Medulla oblongata (tissue), 1 donor: ENCODE results near the gene RNASEL.
A peak's percentile ranks its signal among the peaks of the same experiment; 100 is the strongest.

ENCODE experiments used
- DNase-seq: peaks from one replicate; pipeline ENCODE4 v3.0.0-alpha.2; 2015; ENCODE audit errors: extremely low spot score

RNASEL gene

DNA sequence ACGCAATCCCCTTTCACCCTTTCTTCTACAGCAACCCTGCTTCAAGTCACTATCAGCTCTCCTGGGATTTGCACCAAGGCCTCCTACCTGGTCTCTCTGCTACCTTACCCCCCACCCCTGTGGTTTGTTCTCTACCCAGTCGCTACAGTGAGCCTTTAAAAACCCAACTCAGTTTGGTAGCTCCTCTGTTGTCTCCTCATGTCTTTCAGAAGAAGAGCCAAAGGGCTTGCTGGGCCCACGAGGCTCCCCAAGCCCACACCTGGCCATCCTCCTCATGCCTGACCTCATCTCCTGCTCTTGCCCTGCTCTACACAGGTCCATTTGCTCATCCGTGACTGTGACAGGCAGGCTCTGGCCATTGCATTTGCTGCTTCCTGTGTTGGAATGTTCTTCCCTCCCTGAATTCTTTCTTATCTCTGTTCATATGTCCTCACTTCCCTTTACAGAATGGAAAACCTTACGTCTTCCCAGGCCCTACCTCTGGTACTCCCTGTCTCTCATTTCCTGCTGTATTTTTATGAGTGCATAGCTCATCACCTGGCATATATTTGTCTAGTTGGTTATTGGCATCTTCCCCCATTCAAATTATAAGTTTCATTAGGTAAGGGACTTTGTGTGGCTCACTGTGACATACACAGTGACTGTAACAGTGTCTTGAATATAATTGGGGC is 11.8 kb upstream of the RNASEL start:
- no peak for DNase-seq

- DNase-seq = no peak
These were observed 11.1 kb upstream of the RNASEL start for GRCh38 chr1:182600036-182600713.

- DNase-seq = no peak
These were observed 10.3 kb upstream of the RNASEL start for GRCh38 chr1:182599339-182599738.

DNA sequence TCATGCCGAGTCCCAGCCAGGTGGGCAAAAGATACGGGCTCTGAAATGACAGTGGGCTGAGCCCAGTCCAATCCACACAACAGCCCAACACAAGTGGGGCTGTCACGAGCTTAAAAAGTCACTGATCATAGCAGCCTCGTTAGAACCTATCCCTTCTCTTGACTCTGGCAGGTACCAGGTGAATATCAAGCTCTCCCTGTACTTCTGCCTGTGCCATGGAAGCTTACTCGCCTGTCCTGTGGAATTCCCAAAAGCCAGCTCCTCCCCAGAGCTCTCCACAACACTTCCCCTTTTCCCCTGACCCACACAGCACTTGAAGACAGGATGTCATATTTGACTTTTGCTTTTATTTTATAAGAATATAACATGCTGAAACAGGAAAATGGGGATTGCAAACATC is 9.2 kb upstream of the RNASEL start:
- no peak for DNase-seq

DNA sequence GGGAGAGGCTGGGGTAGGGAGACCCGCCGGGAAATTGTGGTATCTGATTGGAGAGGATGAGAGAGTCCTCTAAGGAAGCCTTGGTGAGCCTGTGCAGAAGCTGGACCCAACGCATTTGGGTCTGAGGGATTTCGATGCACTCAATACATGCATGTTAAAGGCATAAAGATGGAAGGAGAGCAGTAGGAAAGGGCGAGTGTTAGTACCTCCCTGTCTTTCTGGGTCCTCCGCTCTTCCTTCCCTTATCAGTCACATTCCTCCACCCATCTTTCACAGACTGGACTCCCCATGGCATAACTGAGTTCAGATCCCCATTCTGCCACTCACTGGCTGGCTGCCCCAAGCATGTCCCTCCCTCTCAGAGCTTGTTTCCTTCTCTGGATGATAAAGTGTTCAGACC is 7.9 kb upstream of the RNASEL start:
- DNase-seq = no peak

- peak; percentile 80 for DNase-seq
These were observed 6.7 kb upstream of the RNASEL start for GRCh38 chr1:182595641-182596240.

DNA sequence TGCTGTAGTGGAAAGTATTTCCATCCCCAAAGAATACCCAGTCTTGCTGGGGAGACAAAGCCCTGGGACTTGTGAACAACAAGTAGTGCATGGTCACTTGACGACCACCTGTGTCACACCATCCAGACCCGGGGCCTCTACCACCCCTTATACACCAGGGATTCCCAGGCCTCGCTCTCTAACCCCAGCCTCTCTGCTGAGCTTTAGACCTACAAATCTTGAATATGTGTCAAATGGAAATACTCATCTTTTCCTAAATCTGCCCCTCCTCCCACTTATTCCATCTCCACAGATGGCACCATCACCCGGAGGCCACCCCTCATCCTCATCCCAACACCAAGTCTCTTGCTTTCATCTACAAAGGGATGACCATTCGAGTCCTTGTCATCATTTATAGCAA is 875 bp upstream of the RNASEL start:
- DNase-seq = no peak

- DNase-seq = no peak
These were observed 464 bp upstream of the RNASEL start for GRCh38 chr1:182589520-182589919.

DNA sequence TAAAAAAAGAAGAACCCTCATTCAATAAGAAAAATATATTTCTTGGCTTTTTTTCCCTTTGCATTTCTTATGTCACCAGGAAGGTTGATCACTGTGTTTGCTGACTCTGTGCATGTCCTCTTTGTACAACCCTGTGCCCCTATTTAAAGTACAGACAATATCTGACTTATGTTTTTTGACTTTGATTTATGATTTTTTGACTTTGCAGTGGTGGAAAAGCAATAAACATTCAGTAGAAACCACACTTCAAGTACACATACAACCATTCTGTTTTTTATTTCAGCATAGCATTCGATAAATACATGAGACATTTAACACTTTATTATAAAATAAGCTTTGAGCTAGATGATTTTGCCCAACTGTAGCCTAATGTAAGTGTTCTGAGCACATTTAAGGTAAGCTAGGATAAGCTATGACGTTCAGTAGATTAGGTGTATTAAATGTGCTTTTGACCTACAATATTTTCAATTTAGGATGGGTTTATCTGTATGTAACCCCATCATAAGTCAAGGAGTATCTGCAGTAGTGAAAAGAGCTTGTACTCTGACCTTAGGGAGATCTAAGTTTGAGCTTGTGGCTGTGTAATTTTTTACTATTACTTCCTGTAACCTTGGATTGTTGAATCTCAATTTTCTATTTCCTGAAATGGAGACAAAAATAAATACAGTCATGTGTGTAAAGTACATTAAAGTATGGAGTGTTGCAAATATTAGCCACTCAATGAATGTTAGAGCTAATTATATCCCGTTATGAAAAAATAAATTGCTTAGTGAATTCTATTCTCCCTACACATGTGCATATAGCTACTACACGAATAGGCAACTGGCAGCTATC is 1.2 kb downstream of the RNASEL start:
- no peak for DNase-seq

GRCh38 chr1:182587093-182587492 is 2.0 kb downstream of the RNASEL start:
- no peak for DNase-seq

DNA sequence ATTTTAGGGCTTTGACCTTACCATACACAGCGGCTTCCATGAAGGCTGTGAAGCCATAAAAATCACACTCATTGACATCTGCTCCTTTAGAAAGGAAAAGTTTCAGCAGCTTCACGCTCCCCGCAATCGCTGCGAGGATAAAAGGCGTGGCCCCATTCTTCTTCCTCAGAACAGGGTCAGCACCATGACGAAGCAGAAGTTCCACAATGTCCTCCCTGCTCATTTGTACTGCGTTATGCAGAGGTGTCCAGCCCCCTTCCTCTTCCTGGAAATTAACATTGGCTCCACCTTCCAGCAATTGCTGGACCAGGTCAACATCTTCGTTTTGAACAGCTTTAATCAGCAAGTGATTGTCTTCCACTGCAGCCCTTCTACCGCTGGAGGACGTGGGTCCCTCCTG is 2.7 kb downstream of the RNASEL start:
- DNase-seq = no peak

- no peak for DNase-seq
These were observed 4.3 kb downstream of the RNASEL start for GRCh38 chr1:182584746-182585145.

DNA sequence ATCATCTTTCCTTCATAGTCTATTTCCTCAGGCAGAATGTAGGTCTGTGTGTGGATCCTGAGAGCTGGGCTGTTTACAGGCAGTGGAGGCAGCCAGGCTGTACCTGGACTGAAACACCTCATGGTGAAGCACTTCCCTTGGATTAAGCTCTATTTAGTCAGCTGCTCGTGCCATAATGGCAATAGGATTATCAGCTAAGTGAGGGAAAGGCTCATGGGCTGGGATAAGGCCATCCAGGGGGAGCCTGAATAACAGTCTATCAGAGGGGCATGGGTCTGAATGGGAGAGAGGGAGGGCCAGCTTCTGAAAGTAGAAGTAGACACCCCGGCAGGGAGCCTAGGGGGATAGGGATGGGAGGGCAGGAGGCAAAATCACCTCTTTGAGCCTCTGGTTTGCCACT is 8.3 kb downstream of the RNASEL start:
- no peak for DNase-seq

DNA sequence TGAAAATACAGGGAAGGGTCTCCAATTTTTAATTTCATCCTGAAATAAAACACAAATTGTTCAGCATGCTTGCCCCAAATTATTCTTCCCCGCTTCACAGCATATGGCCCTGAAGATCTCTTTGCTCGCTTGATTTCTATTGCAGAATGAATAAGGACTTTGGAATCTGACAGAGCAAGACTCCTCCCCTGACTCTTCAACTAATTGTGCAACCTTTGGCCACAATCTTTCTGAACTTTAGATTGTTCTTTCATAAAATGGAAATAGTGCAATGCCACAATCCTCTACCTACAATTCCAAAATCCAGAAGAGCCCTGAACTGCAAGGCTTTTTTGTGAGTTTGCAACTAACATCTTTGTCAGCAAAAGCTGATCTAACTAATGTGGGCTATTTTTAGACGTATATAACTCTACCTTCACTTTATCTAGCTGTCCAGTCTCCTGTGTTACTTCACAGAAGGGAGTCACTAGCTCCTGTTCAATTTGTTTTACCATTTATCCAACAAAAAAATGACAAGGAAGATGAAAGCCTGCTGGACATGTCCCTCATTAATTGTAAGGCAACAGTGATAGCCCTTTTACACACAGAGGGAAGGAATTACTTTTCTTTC is 13.4 kb downstream of the RNASEL start:
- DNase-seq = no peak

DNA sequence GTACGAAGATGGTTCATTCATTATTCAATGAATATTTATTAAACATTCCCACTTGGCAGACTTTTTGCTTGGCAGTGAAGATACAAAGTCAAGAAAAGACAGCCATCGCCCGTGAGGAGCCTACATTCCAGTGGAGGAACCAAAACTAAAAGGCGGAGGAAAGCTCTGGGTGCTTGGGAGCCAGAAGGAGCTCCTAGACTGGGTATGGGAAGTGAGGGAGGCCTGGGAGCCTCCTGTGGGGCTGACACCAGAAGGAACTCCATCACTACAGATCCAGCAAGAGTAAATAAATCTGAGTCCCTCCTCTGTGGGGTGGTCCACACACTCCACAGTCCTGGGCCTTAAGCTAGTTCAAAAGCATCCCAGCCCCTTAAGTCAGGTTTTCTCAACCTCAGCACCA is 14.9 kb downstream of the RNASEL start:
- DNase-seq = no peak

GRCh38 chr1:182570611-182570970 is 18.5 kb downstream of the RNASEL start:
- DNase-seq = no peak

GRCh38 chr1:182569939-182570610 is 19.0 kb downstream of the RNASEL start:
- no peak for DNase-seq

DNA sequence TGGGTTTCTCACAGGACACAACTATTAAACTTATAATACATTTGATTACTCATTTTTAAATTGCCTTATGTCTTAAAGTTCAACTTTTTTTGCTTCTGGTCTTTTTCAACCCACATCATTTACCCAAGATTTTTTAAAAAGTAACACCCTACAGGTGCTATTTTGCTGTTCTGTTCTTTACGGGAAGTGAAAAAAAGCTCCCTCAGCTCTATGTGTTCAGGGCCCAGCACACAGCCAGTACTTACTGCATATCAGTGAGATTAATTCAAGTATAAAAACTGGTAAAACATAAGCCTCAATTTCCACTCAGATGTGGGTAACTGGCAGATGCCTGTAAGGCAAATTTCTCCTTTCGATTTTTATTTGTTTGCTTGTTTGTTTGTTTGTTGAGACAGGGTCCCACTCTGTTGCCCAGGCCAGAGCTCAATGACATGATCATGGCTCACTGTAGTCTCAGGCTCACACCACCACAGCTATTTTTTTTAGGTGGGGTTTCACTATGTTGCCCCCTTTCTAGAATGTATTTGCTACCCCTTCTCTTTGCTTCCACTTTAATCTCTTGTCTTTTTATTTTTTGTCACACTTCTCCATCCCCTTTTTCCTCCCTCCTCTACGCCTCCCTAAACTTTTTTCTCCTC is 20.3 kb downstream of the RNASEL start:
- DNase-seq = no peak

DNA sequence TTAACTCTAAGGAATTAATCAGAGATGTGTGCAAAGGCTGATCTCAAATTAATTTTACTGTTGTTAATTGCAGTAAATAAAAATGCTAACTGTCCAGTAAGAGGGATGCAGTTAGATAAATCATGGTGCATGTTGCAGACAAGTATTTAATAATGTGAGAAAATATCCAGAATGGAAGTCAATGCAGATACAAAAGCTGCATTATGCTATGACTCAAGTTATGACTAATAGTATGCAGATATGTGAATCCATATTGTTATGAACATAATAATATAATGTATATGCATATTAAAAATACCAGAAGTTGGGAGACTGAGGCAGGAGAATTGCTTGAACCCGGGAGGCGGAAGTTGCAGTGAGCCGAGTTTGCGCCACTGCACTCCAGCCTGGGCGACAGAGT is 21.4 kb downstream of the RNASEL start:
- DNase-seq = no peak

DNA sequence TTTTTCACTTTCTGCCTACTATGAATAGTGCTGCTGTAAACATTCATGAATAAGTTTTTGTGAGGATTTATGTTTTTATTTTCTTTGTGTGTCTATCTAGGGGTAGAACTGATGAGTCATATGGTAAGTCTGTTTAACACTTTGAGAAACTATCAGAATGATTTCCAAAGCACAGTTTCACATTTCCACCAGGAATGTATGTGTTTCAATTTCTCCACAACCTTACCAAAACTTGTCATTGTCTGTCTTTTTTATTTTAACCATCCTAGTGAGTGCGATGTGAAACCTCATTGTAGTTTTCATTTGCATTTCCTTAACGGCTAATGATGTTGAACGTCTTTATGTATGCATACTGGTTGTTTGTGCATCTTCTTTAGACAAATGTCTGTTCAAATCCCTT is 23.5 kb downstream of the RNASEL start:
- no peak for DNase-seq

GRCh38 chr1:182564406-182565004 is 24.6 kb downstream of the RNASEL start:
- DNase-seq = no peak
